Hematopoietic multipotent progenitor cell treated with erythropoietin and hydrocortisone succinate and interleukin-3 and kit ligand, for 17 days (in vitro differentiated cells): ENCODE data around the gene PRKCE.

Source experiments
- DNase-seq: peaks from one replicate; pipeline ENCODE4 v3.0.0-alpha.2; 2015; ENCODE audit warnings: low spot score

Gene PRKCE

DNA sequence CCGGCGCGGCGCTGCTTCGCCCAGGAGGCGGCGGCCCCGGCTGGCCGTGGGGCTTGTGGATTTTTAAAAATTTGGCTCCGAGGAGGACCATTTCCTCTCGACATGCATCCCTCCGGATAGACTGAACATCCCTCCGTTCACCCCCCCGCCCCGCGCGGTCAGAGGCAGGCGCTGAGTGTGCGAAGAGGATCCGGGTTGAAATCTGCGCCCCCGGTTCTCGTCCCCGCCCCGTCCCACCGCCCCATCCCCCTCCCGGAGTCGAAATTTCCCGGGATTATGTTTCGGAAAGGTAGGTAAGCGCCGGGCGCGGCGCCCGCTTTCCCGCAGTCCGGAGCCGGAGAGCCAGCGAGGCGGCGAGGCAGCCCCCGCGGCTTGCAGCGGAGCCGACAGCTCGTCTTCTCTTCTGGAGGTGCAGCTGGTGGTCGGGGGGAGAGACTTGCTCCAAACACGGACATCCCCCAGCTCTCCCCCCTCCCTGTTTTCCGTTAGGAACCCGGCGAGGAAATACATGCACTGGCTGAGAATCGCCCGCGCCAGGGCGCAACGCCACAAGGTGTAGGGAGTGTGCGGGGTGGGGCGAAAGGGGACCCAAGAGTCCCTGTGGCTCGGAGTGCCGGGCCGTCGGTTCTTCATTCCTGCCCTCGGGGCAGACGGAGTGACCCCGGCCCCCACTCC is at the start of gene PRKCE:
TSS of gene PRKCE (plus strand) at position 261 of the 675 bp plus-strand sequence.
- DNase-seq = no peak

DNA sequence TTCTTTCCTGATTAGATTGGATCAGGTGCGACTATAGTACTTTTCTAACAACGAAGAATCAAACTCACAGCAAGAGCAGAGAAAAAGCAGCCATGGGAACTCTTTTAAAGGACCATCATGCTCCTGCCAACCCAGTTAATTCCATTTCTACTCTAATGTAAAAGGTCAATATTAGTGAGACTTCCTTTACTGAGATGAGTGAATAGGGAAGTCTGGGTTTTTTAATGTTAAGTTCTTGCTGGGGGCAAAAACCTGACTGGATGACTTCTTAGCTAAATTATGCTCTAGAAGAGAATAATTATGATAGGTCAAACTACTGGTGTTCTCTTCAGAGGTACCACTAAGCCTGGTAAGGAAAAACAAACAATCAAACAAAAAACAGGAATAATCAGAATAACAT is 48.9 kb upstream of the PRKCE start:
- DNase-seq = no peak

GRCh38 chr2:45605116-45605515 is 46.4 kb upstream of the PRKCE start:
- no peak for DNase-seq

- DNase-seq = no peak
Measured at GRCh38 chr2:45606796-45607195, 44.7 kb upstream of the PRKCE start.

DNA sequence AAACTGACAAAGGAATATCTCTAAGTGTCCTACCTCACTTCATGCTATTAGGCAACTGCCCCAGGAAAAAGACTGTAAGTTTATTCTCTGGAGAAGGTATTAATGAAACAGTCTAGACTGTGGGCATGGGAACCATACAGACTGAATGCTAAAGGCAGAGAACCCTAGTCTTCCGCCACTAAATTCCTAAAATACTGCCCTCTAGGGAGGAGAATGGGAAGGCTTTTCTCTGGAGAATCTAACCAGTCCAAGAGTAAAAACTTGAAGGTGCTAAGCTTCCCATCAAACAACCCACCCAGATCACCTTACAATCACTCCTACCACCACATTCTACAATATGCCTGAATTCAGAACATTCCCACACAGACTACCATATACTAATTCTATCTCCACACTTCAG is 43.8 kb upstream of the PRKCE start:
- peak; percentile 25 for DNase-seq

DNA sequence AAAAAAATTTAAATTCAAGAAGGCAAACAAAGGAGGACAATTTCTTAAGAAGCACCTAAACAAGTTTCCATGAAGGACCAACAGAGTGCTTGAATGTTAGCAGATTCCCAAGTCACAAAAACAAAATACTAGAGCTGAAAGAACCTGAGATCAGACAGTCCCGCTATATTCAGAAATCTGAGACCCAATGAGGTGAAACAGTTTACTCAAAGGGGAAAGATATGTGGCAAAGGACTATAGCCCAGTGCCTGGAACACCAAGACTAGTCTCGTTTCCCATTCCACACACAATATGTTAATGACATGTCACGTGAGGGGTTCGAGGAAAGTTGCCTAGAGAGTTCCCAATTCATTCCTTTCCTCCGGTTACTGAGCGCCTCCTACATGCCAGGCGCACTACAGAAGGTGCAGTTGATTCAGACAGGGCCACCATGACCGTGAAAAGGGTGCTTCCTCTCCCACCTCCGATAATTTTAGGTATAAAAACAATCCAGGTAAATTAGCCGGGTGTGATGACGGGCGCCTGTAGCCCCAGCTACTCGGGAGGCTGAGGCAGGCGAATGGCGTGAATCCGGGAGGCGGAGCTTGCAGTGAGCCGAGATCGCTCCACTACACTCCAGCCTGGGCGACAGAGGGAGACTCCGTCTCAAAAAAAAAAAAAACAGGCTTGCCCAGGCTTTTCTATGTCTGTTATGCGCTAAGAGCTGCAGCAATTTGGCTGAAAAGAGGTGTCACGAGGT is 41.0 kb upstream of the PRKCE start:
- peak; percentile 75 for DNase-seq

- peak; percentile 93 for DNase-seq
Measured at GRCh38 chr2:45611020-45611859, 40.2 kb upstream of the PRKCE start, which contains the start of gene SRBD1. Gene SRBD1 (minus strand): TSS chr2:45611267. CDS start chr2:45605441, 5,826 bp downstream.

DNA sequence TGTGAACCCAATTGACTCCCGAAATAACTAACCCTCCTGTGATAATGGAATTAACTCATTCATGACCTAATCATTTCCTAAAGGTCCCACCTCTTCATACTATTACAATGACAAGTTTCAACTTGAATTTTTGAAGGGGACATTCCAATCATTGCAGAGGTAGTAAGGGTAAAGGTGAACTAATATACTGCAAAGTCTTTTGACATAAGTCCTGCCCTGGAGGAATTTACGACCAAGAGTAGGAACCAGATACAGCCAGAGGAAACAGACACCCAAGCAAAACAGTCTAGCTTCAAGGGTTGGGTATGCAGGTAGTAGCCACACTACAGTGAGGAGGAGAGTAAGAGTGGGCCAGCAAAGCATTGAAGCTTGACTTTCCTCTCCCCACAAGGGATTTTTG is 39.2 kb upstream of the PRKCE start:
- DNase-seq = no peak

- DNase-seq = no peak
Measured at GRCh38 chr2:45612731-45613130, 38.7 kb upstream of the PRKCE start.

GRCh38 chr2:45614330-45614729 is 37.1 kb upstream of the PRKCE start:
- no peak for DNase-seq

DNA sequence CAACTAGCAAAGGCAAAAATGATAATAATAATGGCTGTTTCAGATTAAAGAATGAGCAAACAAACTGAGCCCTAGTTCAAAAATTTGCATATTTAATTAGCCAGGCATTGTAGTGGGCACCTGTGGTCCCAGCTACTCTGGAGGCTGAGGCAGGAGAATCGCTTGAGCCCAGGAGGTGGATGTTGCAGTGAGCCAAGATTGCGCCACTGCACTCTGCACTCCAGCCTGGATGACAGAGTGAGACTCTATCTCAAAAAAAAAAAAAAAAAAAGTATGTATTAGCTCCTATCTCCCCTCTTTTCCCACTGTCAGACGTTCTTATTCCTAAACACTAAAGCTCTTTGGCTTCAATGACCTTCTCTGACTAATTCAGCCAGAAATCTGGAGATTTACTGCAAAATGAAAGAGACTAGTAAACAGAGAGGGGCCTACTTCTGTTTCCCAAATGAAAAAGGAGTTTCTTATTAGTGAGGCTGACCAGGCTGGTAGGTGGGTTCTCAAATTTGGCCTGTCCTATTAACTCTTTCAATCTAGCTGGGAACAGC is 36.5 kb upstream of the PRKCE start:
- DNase-seq = no peak

DNA sequence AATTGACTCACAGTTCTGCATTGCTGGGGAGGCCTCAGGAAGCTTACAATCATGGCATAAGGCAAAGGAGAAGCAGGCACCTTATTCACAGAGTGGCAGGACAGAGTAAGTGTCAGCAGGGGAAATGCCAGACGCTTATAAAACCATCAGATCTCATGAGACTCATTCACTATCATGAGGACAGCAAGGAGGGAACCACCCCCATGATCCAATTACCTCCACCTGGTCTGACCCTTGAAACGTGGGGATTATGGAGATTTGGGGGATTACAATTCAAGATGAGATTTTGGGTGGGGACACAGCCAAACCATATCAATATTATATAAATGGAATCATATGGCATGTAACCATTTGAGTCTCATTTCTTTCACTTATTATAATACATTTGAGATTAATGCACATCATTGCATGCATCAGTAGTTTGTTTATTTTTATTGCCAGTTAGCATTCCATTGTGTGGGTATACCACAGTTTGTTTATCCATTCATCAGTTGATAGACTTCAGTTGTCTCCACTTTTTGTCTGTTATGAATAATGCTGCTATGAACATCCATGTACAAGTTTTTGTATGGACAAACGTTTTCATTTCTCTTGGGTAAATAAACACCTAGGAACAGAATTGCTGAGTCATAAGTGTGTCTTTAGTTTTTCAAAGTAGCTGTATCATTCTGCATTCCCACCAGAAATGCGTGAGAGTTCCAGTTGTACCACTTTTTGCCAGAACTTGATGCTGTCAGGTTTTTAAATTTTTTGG is 34.6 kb upstream of the PRKCE start:
- DNase-seq = peak; percentile 31

GRCh38 chr2:45617496-45617895 is 34.0 kb upstream of the PRKCE start:
- DNase-seq = no peak

GRCh38 chr2:45622336-45623075 is 29.0 kb upstream of the PRKCE start:
- no peak for DNase-seq

DNA sequence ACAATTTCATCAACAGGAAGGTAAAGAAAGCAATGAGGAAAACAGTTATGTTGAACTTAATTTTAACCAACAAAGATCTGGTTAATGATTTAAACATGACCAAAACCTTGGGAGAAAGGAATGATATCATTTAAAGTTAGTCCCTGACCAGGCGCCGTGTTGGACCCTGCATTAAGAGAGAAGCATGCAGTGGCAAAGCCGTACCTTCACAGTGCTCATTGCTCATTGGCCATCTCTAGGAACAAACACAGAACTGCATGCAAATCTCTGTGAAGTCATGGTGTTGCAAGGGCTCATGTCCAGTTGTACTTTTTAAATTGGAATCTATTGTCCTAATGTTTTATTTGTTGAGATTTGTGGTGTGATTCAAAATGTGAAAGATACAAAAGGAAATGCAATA is 28.4 kb upstream of the PRKCE start:
- DNase-seq = no peak

DNA sequence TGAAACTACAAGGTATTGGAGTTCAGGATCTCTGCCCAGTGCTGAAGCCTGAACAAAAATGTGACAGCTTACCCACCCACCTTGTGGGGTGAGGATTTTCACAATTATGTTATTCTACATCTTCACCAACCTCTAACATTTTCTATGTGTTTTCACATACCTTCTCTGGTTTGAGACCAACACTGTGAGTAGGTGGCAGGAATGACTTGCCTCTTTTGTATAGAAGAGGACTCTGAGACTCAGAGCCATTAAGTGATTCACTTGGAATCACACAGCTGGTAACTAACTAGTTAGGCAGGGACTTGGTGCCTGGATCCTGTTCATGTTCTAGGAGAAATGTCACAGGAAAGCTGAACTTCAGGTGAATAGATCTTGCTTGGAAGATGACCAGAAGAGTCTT is 25.7 kb upstream of the PRKCE start:
- DNase-seq = no peak

GRCh38 chr2:45626387-45627221 is 24.9 kb upstream of the PRKCE start:
- DNase-seq = no peak

DNA sequence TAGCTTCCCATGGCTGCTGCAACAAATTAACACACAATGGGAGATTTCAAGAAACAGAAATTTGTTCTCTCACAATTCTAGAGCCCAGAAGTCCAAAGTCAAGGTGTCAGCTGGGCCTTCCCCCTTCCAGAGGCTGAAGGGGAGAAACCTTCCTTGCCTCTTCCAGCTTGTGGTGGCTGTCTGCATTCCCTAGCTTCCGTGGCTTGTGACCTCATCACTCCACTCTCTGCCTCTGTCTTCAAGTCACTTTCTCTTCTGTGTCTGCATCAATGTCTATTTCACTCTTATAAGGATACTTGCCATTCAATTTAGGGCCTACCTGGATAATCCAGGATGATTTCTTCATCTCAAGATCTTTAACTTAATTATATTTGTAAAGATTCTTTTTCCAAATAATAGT is 23.6 kb upstream of the PRKCE start:
- no peak for DNase-seq

- no peak for DNase-seq
Measured at GRCh38 chr2:45629971-45630370, 21.5 kb upstream of the PRKCE start.

DNA sequence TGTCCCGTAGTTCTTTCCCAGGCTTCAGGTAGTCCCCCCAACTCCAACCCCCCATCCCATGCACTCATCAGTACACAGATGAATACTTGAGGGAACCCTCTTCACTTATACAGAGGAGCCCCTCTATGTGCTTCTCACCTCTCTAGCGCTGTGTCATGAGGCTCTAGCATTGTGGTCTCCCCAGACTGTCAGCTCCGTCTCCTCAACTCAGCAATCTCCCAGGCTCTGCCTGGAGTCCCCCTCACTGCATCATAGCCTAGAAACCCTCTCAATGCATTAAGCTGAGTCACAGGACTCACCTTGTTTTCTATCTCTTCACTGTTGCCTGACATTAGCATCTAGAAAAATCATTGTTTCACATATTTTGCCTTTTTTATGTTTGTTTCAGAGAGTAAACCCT is 20.2 kb upstream of the PRKCE start:
- DNase-seq = no peak
